GM21447 (cell line): ENCODE results near the gene MT1A.

ENCODE experiments used
- ATAC-seq: cut with Tn5 transposase; IDR thresholded peaks from one replicate; pipeline ENCODE4 v1.9.1; 2021; ENCODE audit not compliant: unreplicated experiment

Gene MT1A

GRCh38 chr16:56630134-56630533 lies 8.3 kb upstream of the MT1A start:
- ATAC-seq = peak; percentile 82

GRCh38 chr16:56631197-56631596 lies 7.3 kb upstream of the MT1A start:
- no peak for ATAC-seq

- no peak for ATAC-seq
These were observed 6.7 kb upstream of the MT1A start for GRCh38 chr16:56631832-56632155.

GRCh38 chr16:56632156-56632847 lies 6.2 kb upstream of the MT1A start, which contains the start of gene MT1M:
MT1M (plus strand) TSS chr16:56632659; CDS start chr16:56632732, 73 bp downstream.
- no peak for ATAC-seq

GRCh38 chr16:56632848-56633365 lies 5.6 kb upstream of the MT1A start:
- no peak for ATAC-seq

GRCh38 chr16:56633535-56633934 lies 4.9 kb upstream of the MT1A start:
- ATAC-seq = no peak

GRCh38 chr16:56634715-56635440 lies 3.6 kb upstream of the MT1A start:
- no peak for ATAC-seq

GRCh38 chr16:56635441-56635967 lies 3.0 kb upstream of the MT1A start:
- ATAC-seq = no peak

- no peak for ATAC-seq
These were observed 1.7 kb upstream of the MT1A start for GRCh38 chr16:56636616-56637413.

- no peak for ATAC-seq
These were observed 579 bp downstream of the MT1A start for GRCh38 chr16:56639045-56639444.

GRCh38 chr16:56640076-56640475 lies 1.6 kb downstream of the MT1A start:
- no peak for ATAC-seq

GRCh38 chr16:56641166-56641565 lies 2.7 kb downstream of the MT1A start:
- ATAC-seq = no peak

GRCh38 chr16:56643080-56643778 lies 4.8 kb downstream of the MT1A start:
- ATAC-seq = peak; percentile 45

- no peak for ATAC-seq
These were observed 5.4 kb downstream of the MT1A start for GRCh38 chr16:56643833-56644232.

GRCh38 chr16:56645311-56645710 lies 6.8 kb downstream of the MT1A start:
- no peak for ATAC-seq

- no peak for ATAC-seq
These were observed 7.4 kb downstream of the MT1A start for GRCh38 chr16:56645838-56646237.

GRCh38 chr16:56647641-56648431 lies 9.4 kb downstream of the MT1A start:
- no peak for ATAC-seq

- ATAC-seq = no peak
These were observed 10.8 kb downstream of the MT1A start for GRCh38 chr16:56649271-56649670.

- ATAC-seq = no peak
These were observed 11.4 kb downstream of the MT1A start for GRCh38 chr16:56649820-56650219.

- ATAC-seq = no peak
These were observed 13.1 kb downstream of the MT1A start, which contains the start of gene MT1B for GRCh38 chr16:56651586-56651985. MT1B (plus strand) TSS chr16:56651886; CDS start chr16:56651954, 68 bp downstream.
